Endothelial cell of umbilical vein (primary cell): ENCODE measurements around the gene TMEM151B. TPM values are rescaled to one million over a fixed set of nuclear protein-coding genes. Genes with fewer than 3 reads are reported as not detected.
A peak's percentile ranks its signal among the peaks of the same experiment; 100 is the strongest.

Source experiments
- BruUV-seq: library from RNA; stranded (reverse); fragments of 400-500 nt; replicated peaks from 2 replicates; lab custom pipeline; 2021; lab: Mats Ljungman, UMichigan
- CTCF ChIA-PET: fragments of 300-600, 350-600 bp; sonication (Branson Sonifier 250); formaldehyde crosslinking; loops from one replicate; lab custom pipeline; 2021; ENCODE audit warnings: antibody characterized with exemption, inconsistent platforms; lab: Charles Lee
- POLR2A ChIA-PET: fragments of 300-600, 350-600 bp; sonication (Branson Sonifier 250); formaldehyde crosslinking; loops from one replicate; lab custom pipeline; 2021; ENCODE audit warnings: antibody characterized with exemption, inconsistent platforms; lab: Charles Lee
- DNase-seq: peaks from one replicate; pipeline ENCODE4 v3.0.0-alpha.2; 2011; ENCODE audit warnings: low read depth, low spot score
- FAIRE-seq: peaks from 2 replicates; lab custom pipeline; 2011; peaks lifted over from hg19 to GRCh38; lab: Jason Lieb, UNC
- H2AFZ ChIP-seq: 2 replicates; pipeline ENCODE4 v1.6.0; 2012; ENCODE audit warnings: low read depth, low read length, control low read depth, inconsistent platforms
- H3K27ac ChIP-seq: 2 replicates; pipeline ENCODE4 v1.5.1; 2011; ENCODE audit warnings: low read depth, mild to moderate bottlenecking, control low read depth, low read length, moderate library complexity; ENCODE audit not compliant: insufficient read depth
- H3K27me3 ChIP-seq, 2 experiments: 2 replicates each; pipeline versions ENCODE4 v1.6.0 to v1.6.1; 2011; ENCODE audit warnings: low read length in 2 of 2, mixed read lengths in 1 of 2; ENCODE audit not compliant: control insufficient read depth in 2 of 2, insufficient read depth in 2 of 2
- H3K36me3 ChIP-seq, 2 experiments: 2 replicates in 1 of 2; 3 replicates in 1 of 2; pipeline ENCODE4 v1.5.1; 2011; ENCODE audit warnings: low read length in 2 of 2, mild to moderate bottlenecking in 1 of 2, moderate library complexity in 1 of 2; ENCODE audit not compliant: control insufficient read depth in 2 of 2, insufficient read depth in 2 of 2; ENCODE audit errors: extremely low read depth in 1 of 2
- H3K4me1 ChIP-seq: 3 replicates; pipeline ENCODE4 v1.5.1; 2011; ENCODE audit warnings: mild to moderate bottlenecking, low read length; ENCODE audit not compliant: control insufficient read depth, insufficient read depth; ENCODE audit errors: extremely low read depth
- H3K4me2 ChIP-seq: 2 replicates; pipeline ENCODE4 v1.6.1; 2011; ENCODE audit warnings: low read length, control low read depth, mixed read lengths; ENCODE audit not compliant: insufficient read depth
- H3K4me3 ChIP-seq, 3 experiments: fragments of 200-600 bp in 1 of 3; sonication (generic), shearing (Covaris generic) in 1 of 3; replicated peaks in 1 of 3; 2 replicates each; pipeline ENCODE4 v1.5.1; 2011 to 2016; ENCODE audit warnings: control low read depth in 3 of 3, low read length in 3 of 3, mild to moderate bottlenecking in 2 of 3, inconsistent platforms in 1 of 3, low read depth in 1 of 3, moderate library complexity in 1 of 3; ENCODE audit not compliant: insufficient read depth in 1 of 3
- H3K79me2 ChIP-seq: 2 replicates; pipeline ENCODE4 v1.6.0; 2012; ENCODE audit warnings: low read length, inconsistent platforms; ENCODE audit not compliant: control insufficient read depth, insufficient read depth
- H3K9ac ChIP-seq: replicated peaks from 2 replicates; pipeline ENCODE3; 2011; ENCODE audit warnings: low read length, control low read depth; ENCODE audit not compliant: insufficient read depth; ENCODE audit errors: extremely low read depth
- H3K9me1 ChIP-seq: replicated peaks from 3 replicates; pipeline ENCODE4 v1.6.0; 2011; ENCODE audit warnings: mild to moderate bottlenecking, low read length; ENCODE audit not compliant: control insufficient read depth, insufficient read depth; ENCODE audit errors: extremely low read depth
- H3K9me3 ChIP-seq: replicated peaks from 2 replicates; pipeline ENCODE4 v1.5.1; 2012; ENCODE audit warnings: low read length, inconsistent platforms; ENCODE audit not compliant: control insufficient read depth, insufficient read depth
- H4K20me1 ChIP-seq: replicated peaks from 2 replicates; pipeline ENCODE3; 2011; ENCODE audit warnings: mild to moderate bottlenecking, low read length; ENCODE audit not compliant: control insufficient read depth, insufficient read depth; ENCODE audit errors: extremely low read depth
- EZH2 ChIP-seq: IDR thresholded peaks from 2 replicates; pipeline ENCODE4 v1.6.1; 2012; ENCODE audit warnings: borderline replicate concordance, low read depth, mild to moderate bottlenecking, moderate library complexity, low read length, inconsistent platforms; ENCODE audit not compliant: severe bottlenecking
- FOS ChIP-seq: IDR thresholded peaks from 2 replicates; pipeline ENCODE4 v1.6.1; 2011; ENCODE audit warnings: mild to moderate bottlenecking, low read length, moderate library complexity, borderline replicate concordance; ENCODE audit not compliant: insufficient read depth
- GATA2 ChIP-seq: IDR thresholded peaks from 2 replicates; pipeline ENCODE4 v1.7.0; 2011; ENCODE audit warnings: low read depth, mild to moderate bottlenecking, moderate library complexity, mixed read lengths, low read length; ENCODE audit not compliant: insufficient read length, insufficient read depth
- POLR2A ChIP-seq: IDR thresholded peaks from 2 replicates; pipeline ENCODE4 v1.6.1; 2012; ENCODE audit warnings: low read depth, mild to moderate bottlenecking, control low read depth, low read length
- dilution Hi-C: fragments of 300-500 bp; cut with MboI; formaldehyde crosslinking; loops from one replicate; pipeline ENCODE4 v1.15.0; 2019; ENCODE audit warnings: low sequenced_read_pairs; ENCODE audit not compliant: extremely low pct_ligation_motif_present
- intact Hi-C: fragments of 100-400 bp; cut with micrococcal nuclease; formaldehyde crosslinking; loops from one replicate; pipeline ENCODE4 v1.10.0; 2022
- polyA plus RNA-seq, 4 experiments: library from polyadenylated mRNA; depleted of rRNA in 3 of 4; stranded (reverse) in 3 of 4; unstranded in 1 of 4; fragments of >200 nt; gene quantifications; 2 replicates each; pipeline versions ENCODE4 v1.2.1 to v1.2.3, GENCODE V29; 2011 to 2012; ENCODE audit warnings: missing spikeins in 1 of 4
- total RNA-seq: library from RNA; stranded (reverse); gene quantifications from 2 replicates; pipeline ENCODE4 v1.2.3, GENCODE V29; 2021
- TF ChIP-seq, protein P1 (sequence below), 2 donors: IDR thresholded peaks; 1 replicate in 1 of 2; 2 replicates in 1 of 2; pipeline ENCODE4 v1.5.1; 2011; ENCODE audit warnings: low read length in 2 of 2, mild to moderate bottlenecking in 2 of 2, moderate library complexity in 2 of 2, control low read depth in 1 of 2, inconsistent platforms in 1 of 2, low read depth in 1 of 2; ENCODE audit not compliant: insufficient read depth in 1 of 2; ENCODE audit errors: extremely low read depth in 1 of 2

TMEM151B gene
- total and polyA plus RNA-seq, 2 donors (not counting 3 experiments of a cell fraction or from before 2014, with no cell fraction given), result 0.03 to 0.07 TPM

DNA sequence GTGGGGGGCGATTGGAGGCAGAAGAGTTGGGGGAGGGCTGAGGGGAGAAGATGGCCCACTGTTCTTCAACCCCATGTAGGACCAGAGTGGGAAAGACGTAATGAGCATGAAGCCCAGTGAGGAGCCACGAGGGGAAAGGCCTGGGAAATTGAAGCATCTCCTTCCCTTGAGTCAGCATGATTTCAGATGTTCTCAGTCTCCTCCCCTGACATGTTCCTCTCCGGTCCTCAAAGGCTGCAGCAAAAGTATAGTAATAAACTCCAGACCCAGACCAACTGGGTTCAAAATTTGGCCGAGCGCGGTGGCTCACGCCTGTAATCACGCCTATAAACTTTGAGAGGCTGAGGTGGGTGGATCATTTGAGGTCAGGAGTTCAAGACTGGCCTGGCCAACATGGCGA, 3.0 kb upstream of the TMEM151B start:
- ChIA-PET CTCF (interaction anchor here (1.1 to 6.2 kb wide), 13 partner anchors 9 to 202 kb away, joined by 3 to 154 read pairs (median 11); partner anchors contain the start of genes AARS2, SLC35B2 and SPATS1), POLR2A (no interaction called here)
- TF ChIP-seq, protein P1, sequence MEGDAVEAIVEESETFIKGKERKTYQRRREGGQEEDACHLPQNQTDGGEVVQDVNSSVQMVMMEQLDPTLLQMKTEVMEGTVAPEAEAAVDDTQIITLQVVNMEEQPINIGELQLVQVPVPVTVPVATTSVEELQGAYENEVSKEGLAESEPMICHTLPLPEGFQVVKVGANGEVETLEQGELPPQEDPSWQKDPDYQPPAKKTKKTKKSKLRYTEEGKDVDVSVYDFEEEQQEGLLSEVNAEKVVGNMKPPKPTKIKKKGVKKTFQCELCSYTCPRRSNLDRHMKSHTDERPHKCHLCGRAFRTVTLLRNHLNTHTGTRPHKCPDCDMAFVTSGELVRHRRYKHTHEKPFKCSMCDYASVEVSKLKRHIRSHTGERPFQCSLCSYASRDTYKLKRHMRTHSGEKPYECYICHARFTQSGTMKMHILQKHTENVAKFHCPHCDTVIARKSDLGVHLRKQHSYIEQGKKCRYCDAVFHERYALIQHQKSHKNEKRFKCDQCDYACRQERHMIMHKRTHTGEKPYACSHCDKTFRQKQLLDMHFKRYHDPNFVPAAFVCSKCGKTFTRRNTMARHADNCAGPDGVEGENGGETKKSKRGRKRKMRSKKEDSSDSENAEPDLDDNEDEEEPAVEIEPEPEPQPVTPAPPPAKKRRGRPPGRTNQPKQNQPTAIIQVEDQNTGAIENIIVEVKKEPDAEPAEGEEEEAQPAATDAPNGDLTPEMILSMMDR (IDR thresholded peaks at IDR 0.05; ENCODE audit: extremely low read depth in 1 of 2, insufficient read depth in 1 of 2, low read depth in 1 of 2, low read length in 2 of 2), result no peak
- no peak for TF ChIP-seq POLR2A
- TF ChIP-seq GATA2, result no peak
- no peak for TF ChIP-seq EZH2
- Histone ChIP-seq H3K4me1 (peaks cover 34% of the 10 kb centered on the region), H3K4me2 (no peak overlapping the region), H3K9me3 (no peaks in the 10 kb centered on the region), H3K9ac (no peak overlapping the region), H3K9me1 (no peaks in the 10 kb centered on the region), H3K27me3 (peaks cover 22 to 31% of the 10 kb centered on the region in 2 experiments), H3K4me3 (no peak overlapping the region), H4K20me1 (no peaks in the 10 kb centered on the region), H3K36me3 (peaks cover 0 to under 1% of the 10 kb centered on the region in 2 experiments), H3K27ac (no peak overlapping the region), H3K79me2 (peaks cover 19% of the 10 kb centered on the region), H2AFZ (no peak overlapping the region)
- dilution Hi-C loops, result no loop called here
- no TSS peak for BruUV-seq
- intact Hi-C loops, result no loop called here
- DNase-seq (no peak), FAIRE-seq (no peak)

- no peak overlapping the region for H3K27ac ChIP-seq
- no peaks in the 10 kb centered on the region for H3K9me1 ChIP-seq
- ChIA-PET POLR2A (interaction anchor here (0.6 kb wide), 1 partner anchor 21 kb away, joined by 3 read pairs; no protein-coding TSS in a partner anchor), CTCF (interaction anchor here (0.7 to 6.2 kb wide), 29 partner anchors 8 to 201 kb away, joined by 3 to 154 read pairs (median 5); partner anchors contain the start of genes AARS2, CDC5L, SLC35B2 and SPATS1)
- no peak overlapping the region for H3K4me3 ChIP-seq
- no peak overlapping the region for H3K9ac ChIP-seq
- no peaks in the 10 kb centered on the region for H4K20me1 ChIP-seq
- TF ChIP-seq, protein P1 (IDR thresholded peaks at IDR 0.05; ENCODE audit: extremely low read depth in 1 of 2, insufficient read depth in 1 of 2, low read depth in 1 of 2, low read length in 2 of 2), result peak; percentile 93 to 96
- TF ChIP-seq FOS, result no peak
- peak; percentile 93 for FAIRE-seq
- no peaks in the 10 kb centered on the region for H3K9me3 ChIP-seq
- peaks cover 25% of the 10 kb centered on the region for H3K4me1 ChIP-seq
- peaks cover 26 to 39% of the 10 kb centered on the region in 2 experiments for H3K27me3 ChIP-seq
- dilution Hi-C loops, result no loop called here
- no peaks in the 10 kb centered on the region for H3K36me3 ChIP-seq
- intact Hi-C loops, result loop anchor here (1.0 kb wide), 4 partner anchors 36 to 188 kb away; partner anchors contain the start of gene CDC5L
- peaks cover 12% of the 10 kb centered on the region for H3K79me2 ChIP-seq
- no peak overlapping the region for H3K4me2 ChIP-seq
- DNase-seq, result peak; percentile 69
- H2AFZ ChIP-seq, result no peak overlapping the region
- no TSS peak for BruUV-seq
Observed at GRCh38 chr6:44268095-44268628, 2.1 kb upstream of the TMEM151B start.
